ENCODE results near the gene DDX1. TPM values are rescaled to one million over a fixed set of nuclear protein-coding genes. Genes with fewer than 3 reads are reported as not detected.

Gene DDX1
- total RNA-seq, 2 donors from 2014 or later: 27.6 to 35.0 TPM

- no peak overlapping the region for H3K4me3 Mint-ChIP-seq
- no peaks in the 10 kb centered on the region for H3K27me3 Mint-ChIP-seq
- ATAC-seq (peak; percentile 78), DNase-seq (peak in 1 of 3 donors; percentile 30)
- peaks cover 4% of the 10 kb centered on the region for H3K4me1 Mint-ChIP-seq
- no peaks in the 10 kb centered on the region for H3K36me3 Mint-ChIP-seq (ENCODE audit: low read depth)
- H3K9me3 ChIP-seq (ENCODE audit: control insufficient read depth, low read length, poor library complexity, severe bottlenecking): no peaks in the 10 kb centered on the region
- no peak overlapping the region for H3K27ac Mint-ChIP-seq
Observed at GRCh38 chr2:15636972-15637785, 45.5 kb downstream of the DDX1 start.

GRCh38 chr2:15638720-15639119, 47.1 kb downstream of the DDX1 start:
- H3K9me3 ChIP-seq (ENCODE audit: control insufficient read depth, low read length, poor library complexity, severe bottlenecking): no peaks in the 10 kb centered on the region
- DNase-seq (no peak), ATAC-seq (no peak)
- Mint-ChIP-seq H3K27ac (no peak overlapping the region), H3K36me3 (ENCODE audit: low read depth) (no peaks in the 10 kb centered on the region), H3K4me1 (peaks cover 4% of the 10 kb centered on the region), H3K4me3 (no peak overlapping the region), H3K27me3 (no peaks in the 10 kb centered on the region)

DNA sequence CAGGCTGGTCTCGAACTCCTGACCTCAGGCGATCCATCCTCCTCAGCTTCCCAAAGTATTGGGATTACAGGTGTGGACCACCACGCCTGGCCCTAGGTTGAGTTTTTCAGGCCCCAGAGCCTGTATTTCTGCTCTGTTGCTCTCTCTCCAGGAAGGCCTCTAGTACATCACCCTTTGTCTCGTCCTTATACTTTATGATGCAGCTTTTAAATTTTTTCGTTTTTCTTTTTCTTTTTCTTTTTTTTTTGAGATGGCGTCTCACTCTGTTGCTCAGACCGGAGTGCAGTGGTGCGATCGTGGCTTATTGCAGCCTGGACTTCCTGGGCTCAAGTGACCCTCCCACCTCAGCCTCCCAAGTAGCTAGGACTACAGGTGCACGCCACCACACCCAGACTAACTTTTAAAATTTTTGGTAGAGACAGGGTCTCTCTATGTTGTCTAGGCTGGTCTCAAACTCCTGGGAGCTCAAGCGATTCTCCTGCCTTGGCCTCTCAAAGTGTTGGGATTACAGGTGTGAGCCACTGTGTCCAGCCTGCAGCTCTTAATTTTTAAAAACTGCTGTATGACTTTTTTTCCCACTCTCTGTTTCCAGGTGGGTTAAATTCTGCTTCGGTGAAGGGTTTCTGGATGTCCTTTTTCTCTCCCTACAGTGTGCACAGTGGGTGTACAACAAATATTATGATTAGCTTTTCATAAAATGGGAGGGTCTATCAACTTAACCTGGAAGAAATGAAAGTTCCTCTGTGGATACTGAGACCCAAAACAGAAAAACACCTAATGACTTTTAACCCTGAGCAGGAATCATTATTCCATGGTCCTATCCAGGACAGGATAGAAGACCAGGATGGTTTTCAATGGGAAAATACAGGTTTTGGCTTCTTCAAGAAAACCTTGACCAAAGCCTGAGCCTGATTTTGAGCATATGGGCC, 47.9 kb downstream of the DDX1 start:
- H3K4me3 Mint-ChIP-seq: no peak overlapping the region
- H3K36me3 Mint-ChIP-seq (ENCODE audit: low read depth): no peaks in the 10 kb centered on the region
- DNase-seq (no peak), ATAC-seq (no peak)
- no peaks in the 10 kb centered on the region for H3K9me3 ChIP-seq (ENCODE audit: control insufficient read depth, low read length, poor library complexity, severe bottlenecking)
- H3K27me3 Mint-ChIP-seq: no peaks in the 10 kb centered on the region
- H3K4me1 Mint-ChIP-seq: peaks cover 4% of the 10 kb centered on the region
- peak overlapping the region; percentile 32 for H3K27ac Mint-ChIP-seq

DNA sequence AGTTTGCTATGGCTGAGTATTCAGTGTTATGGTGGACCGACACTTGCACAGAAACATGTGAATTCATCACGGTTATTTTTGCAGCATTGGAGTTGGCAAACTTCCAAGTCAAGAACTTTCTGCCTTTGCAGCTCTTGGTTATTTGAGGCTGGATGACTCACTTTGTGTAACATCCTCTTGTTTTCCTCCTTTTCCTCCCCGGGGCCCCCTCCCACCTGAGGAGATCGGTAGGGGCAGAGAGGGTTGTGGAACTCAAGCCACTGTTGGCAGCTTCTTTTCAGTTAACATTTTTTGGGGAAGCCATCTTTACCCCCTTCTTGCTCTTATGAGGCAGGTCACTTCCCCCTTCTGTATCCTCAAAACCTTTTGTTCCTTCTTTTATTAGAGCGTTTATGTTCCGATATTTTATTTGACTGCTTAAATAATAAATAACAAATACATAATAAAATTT, 48.6 kb downstream of the DDX1 start:
- H3K27ac Mint-ChIP-seq: no peak overlapping the region
- no peak for ATAC-seq

DNA sequence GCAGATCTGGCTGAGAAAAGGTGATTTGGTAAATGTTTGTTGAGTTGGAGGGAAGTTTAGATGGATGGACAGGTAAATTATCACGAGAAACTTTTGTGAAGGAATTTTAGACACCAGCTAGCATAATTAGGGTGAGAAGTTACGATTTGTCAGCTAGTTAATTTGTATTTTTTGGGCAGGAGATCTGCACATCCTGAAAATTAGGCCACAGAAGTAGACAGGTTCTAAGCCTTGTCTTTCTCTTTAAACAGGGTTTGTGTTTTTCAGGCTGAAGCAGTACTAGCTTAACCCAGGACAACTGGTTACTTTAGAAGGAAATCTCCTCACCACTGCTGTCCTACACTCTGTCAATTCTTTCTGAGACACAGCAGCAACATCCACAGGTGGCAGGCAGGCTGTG, 49.1 kb downstream of the DDX1 start:
- ATAC-seq: no peak
- H3K36me3 Mint-ChIP-seq (ENCODE audit: low read depth): no peaks in the 10 kb centered on the region
- DNase-seq: no peak
- peaks cover under 1% of the 10 kb centered on the region for H3K27me3 Mint-ChIP-seq
- no peaks in the 10 kb centered on the region for H3K9me3 ChIP-seq (ENCODE audit: control insufficient read depth, low read length, poor library complexity, severe bottlenecking)
- H3K4me3 Mint-ChIP-seq: no peak overlapping the region
- H3K4me1 Mint-ChIP-seq: peaks cover 4% of the 10 kb centered on the region
- no peak overlapping the region for H3K27ac Mint-ChIP-seq

More for the DNA sequence above, 48.6 kb downstream of the DDX1 start:
- H3K4me3 Mint-ChIP-seq: no peak overlapping the region
- DNase-seq: no peak
- H3K4me1 Mint-ChIP-seq: peaks cover 4% of the 10 kb centered on the region
- H3K27me3 Mint-ChIP-seq: no peaks in the 10 kb centered on the region
- H3K36me3 Mint-ChIP-seq (ENCODE audit: low read depth): no peaks in the 10 kb centered on the region
- H3K9me3 ChIP-seq (ENCODE audit: control insufficient read depth, low read length, poor library complexity, severe bottlenecking): no peaks in the 10 kb centered on the region

GRCh38 chr2:15641530-15641982, 49.9 kb downstream of the DDX1 start:
- Mint-ChIP-seq H3K27me3 (peaks cover 8% of the 10 kb centered on the region), H3K36me3 (ENCODE audit: low read depth) (no peaks in the 10 kb centered on the region), H3K4me3 (no peak overlapping the region), H3K27ac (no peak overlapping the region), H3K4me1 (peaks cover 2% of the 10 kb centered on the region)
- ATAC-seq (no peak), DNase-seq (no peak)
- H3K9me3 ChIP-seq (ENCODE audit: control insufficient read depth, low read length, poor library complexity, severe bottlenecking): no peaks in the 10 kb centered on the region

DNA sequence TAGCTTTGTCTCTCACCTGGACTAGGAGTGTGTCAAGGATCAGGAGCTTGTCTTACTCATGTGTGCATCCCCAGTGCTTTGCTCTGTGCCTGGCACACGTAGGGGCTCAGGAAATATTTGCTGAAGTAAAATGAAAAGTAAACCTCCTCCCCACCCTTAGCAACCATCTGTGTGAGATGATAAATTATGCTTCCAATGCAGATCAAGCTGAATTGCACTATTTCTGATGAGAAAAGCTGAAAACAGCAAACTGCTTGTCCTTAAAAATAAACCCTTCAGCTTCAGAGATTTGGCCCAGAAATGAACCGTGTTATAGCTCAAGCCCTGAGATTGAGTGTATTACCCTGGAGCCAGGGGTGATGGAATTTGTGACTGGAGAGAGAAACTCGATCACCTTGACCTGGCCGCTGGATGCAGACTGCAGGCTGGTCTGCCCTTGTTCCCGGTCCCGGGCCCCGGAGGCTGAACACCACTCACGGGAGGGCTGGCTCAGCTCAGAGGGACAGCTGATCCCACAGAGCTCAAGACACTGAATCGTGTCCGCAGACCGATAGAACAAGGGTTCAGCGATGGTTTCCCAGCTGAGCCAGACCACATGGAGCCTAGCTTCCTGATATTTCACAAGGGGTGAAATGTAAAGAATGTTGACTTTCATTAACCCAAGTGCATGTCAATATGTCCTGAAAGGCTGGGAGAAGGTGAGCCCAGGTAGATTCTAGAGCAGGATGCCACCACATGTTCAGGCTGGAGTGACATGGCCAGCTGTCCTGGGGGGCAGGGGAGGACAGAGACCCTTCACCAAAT, 50.5 kb downstream of the DDX1 start:
- no peak for ATAC-seq

GRCh38 chr2:15642815-15643500, 51.3 kb downstream of the DDX1 start:
- Mint-ChIP-seq H3K4me3 (no peak overlapping the region), H3K27me3 (peaks cover 11% of the 10 kb centered on the region), H3K4me1 (no peaks in the 10 kb centered on the region), H3K27ac (no peak overlapping the region), H3K36me3 (ENCODE audit: low read depth) (no peaks in the 10 kb centered on the region)
- no peaks in the 10 kb centered on the region for H3K9me3 ChIP-seq (ENCODE audit: control insufficient read depth, low read length, poor library complexity, severe bottlenecking)
- DNase-seq (no peak), ATAC-seq (no peak)

More for the DNA sequence above, 50.5 kb downstream of the DDX1 start:
- H3K9me3 ChIP-seq (ENCODE audit: control insufficient read depth, low read length, poor library complexity, severe bottlenecking): no peaks in the 10 kb centered on the region
- Mint-ChIP-seq H3K4me1 (no peaks in the 10 kb centered on the region), H3K36me3 (ENCODE audit: low read depth) (no peaks in the 10 kb centered on the region), H3K4me3 (no peak overlapping the region), H3K27me3 (peaks cover 11% of the 10 kb centered on the region), H3K27ac (no peak overlapping the region)
- no peak for DNase-seq

- no peak overlapping the region for H3K27ac Mint-ChIP-seq
- H3K36me3 Mint-ChIP-seq (ENCODE audit: low read depth): no peaks in the 10 kb centered on the region
- DNase-seq (no peak), ATAC-seq (no peak)
- no peaks in the 10 kb centered on the region for H3K4me1 Mint-ChIP-seq
- peaks cover 11% of the 10 kb centered on the region for H3K27me3 Mint-ChIP-seq
- no peaks in the 10 kb centered on the region for H3K9me3 ChIP-seq (ENCODE audit: control insufficient read depth, low read length, poor library complexity, severe bottlenecking)
- H3K4me3 Mint-ChIP-seq: no peak overlapping the region
Observed at GRCh38 chr2:15643791-15644585, 52.3 kb downstream of the DDX1 start.

DNA sequence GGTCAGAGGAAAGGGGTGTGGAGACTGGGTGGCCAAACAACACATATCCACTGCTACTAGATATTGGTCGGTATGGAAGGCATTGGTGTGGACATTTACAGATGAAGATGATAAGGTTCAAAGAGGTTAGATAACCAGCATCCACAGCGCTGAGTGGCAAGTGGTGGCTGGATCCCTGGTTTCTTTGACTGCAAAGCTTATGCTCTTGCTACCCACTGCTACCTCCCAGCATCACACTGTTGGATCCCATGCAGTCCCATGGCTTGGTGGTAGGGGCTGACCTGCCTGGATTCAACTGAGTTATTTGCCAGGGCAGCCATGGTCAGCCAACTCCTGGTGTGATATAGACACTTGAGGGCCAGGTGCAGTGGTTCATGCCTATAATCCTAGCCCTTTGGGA, 53.6 kb downstream of the DDX1 start:
- no peak overlapping the region for H3K4me3 Mint-ChIP-seq
- no peak overlapping the region for H3K27ac Mint-ChIP-seq
- no peak for DNase-seq
- H3K36me3 Mint-ChIP-seq (ENCODE audit: low read depth): no peaks in the 10 kb centered on the region
- no peaks in the 10 kb centered on the region for H3K9me3 ChIP-seq (ENCODE audit: control insufficient read depth, low read length, poor library complexity, severe bottlenecking)
- no peaks in the 10 kb centered on the region for H3K4me1 Mint-ChIP-seq
- peaks cover 11% of the 10 kb centered on the region for H3K27me3 Mint-ChIP-seq
- ATAC-seq: no peak

GRCh38 chr2:15645720-15646385, 54.2 kb downstream of the DDX1 start:
- no peak overlapping the region for H3K27ac Mint-ChIP-seq
- no peak for ATAC-seq
- H3K4me1 Mint-ChIP-seq: no peaks in the 10 kb centered on the region
- no peak overlapping the region for H3K4me3 Mint-ChIP-seq
- peaks cover 15% of the 10 kb centered on the region for H3K27me3 Mint-ChIP-seq
- no peaks in the 10 kb centered on the region for H3K9me3 ChIP-seq (ENCODE audit: control insufficient read depth, low read length, poor library complexity, severe bottlenecking)
- no peak for DNase-seq
- H3K36me3 Mint-ChIP-seq (ENCODE audit: low read depth): no peaks in the 10 kb centered on the region

All from T-helper 17 cell (primary cell).